Peyer's patch (tissue), 4 donors: ENCODE measurements around the gene ANKRD44.

Source experiments
- POLR2A ChIP-seq, 2 donors: fragments of 450-650 bp; IDR thresholded peaks; one replicate each; pipeline ENCODE4 v1.5.1; 2017; ENCODE audit warnings: antibody characterized with exemption in 2 of 2, mild to moderate bottlenecking in 2 of 2, moderate library complexity in 2 of 2
- TF ChIP-seq, protein P1 (sequence below), 6 experiments: fragments of 450-650 bp in 4 of 6; fragments of 200-600 bp in 2 of 6; sonication (generic) in 1 of 6; IDR thresholded peaks; one replicate each; pipeline ENCODE4 v1.5.1; 2017 to 2019; ENCODE audit warnings: antibody characterized with exemption in 6 of 6, mild to moderate bottlenecking in 3 of 6, moderate library complexity in 1 of 6

DNA sequence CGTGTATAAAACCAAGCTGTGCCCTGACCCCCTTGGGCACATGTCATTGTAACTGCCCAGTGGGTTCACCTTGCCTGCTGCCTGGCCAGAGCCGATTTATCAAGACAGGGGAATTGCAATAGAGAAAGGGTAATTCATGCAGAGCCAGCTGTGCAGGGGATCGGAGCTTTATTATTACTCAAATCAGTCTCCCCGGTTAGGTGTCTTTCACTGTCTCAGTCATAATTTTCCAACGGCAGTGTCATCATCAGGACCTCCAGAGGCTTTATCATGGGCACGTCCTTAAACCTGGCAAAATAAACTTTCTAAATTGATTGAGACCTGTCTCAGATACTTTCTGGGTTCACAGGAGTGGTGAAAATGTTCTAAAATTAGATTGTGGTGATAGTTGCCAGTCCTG, 354.5 kb downstream of the ANKRD44 start:
- TF ChIP-seq, protein P1, sequence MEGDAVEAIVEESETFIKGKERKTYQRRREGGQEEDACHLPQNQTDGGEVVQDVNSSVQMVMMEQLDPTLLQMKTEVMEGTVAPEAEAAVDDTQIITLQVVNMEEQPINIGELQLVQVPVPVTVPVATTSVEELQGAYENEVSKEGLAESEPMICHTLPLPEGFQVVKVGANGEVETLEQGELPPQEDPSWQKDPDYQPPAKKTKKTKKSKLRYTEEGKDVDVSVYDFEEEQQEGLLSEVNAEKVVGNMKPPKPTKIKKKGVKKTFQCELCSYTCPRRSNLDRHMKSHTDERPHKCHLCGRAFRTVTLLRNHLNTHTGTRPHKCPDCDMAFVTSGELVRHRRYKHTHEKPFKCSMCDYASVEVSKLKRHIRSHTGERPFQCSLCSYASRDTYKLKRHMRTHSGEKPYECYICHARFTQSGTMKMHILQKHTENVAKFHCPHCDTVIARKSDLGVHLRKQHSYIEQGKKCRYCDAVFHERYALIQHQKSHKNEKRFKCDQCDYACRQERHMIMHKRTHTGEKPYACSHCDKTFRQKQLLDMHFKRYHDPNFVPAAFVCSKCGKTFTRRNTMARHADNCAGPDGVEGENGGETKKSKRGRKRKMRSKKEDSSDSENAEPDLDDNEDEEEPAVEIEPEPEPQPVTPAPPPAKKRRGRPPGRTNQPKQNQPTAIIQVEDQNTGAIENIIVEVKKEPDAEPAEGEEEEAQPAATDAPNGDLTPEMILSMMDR (IDR thresholded peaks at IDR 0.05) = no peak
- TF ChIP-seq POLR2A (IDR thresholded peaks at IDR 0.05) = no peak
